Measurements from ENCODE around the gene GRB14.

DNA sequence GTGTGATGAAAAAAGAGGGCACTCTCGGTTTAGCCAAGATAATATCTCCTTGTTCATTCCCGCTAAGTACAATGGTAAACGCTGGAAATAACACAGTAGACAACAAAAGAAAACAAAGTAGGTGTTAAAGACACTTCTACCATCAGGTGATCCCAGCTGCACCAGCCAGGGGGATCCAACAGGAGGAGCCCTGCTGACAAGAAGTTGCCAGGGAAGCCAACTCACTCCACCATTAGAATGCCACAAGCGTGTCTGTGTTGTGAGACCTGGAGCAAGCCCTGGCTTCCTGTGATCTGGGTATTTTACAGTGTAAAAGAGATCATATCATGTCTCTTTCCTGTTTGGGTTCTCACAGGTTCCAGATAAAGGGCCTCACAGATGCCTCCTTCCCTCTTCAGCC lies 117.0 kb downstream of the GRB14 start:
- TF ChIP-seq, protein P1, sequence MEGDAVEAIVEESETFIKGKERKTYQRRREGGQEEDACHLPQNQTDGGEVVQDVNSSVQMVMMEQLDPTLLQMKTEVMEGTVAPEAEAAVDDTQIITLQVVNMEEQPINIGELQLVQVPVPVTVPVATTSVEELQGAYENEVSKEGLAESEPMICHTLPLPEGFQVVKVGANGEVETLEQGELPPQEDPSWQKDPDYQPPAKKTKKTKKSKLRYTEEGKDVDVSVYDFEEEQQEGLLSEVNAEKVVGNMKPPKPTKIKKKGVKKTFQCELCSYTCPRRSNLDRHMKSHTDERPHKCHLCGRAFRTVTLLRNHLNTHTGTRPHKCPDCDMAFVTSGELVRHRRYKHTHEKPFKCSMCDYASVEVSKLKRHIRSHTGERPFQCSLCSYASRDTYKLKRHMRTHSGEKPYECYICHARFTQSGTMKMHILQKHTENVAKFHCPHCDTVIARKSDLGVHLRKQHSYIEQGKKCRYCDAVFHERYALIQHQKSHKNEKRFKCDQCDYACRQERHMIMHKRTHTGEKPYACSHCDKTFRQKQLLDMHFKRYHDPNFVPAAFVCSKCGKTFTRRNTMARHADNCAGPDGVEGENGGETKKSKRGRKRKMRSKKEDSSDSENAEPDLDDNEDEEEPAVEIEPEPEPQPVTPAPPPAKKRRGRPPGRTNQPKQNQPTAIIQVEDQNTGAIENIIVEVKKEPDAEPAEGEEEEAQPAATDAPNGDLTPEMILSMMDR (IDR thresholded peaks at IDR 0.05): peak in 4 of 7 experiments; percentile 20 to 39 (median 24)
- TF ChIP-seq POLR2A (IDR thresholded peaks at IDR 0.05): no peak
